HG02763 (cell line): ENCODE data around the gene CFTR.
"Not testable (repeated sequence)": the region's sequence is repeated elsewhere in the genome, so short reads cannot be mapped to it uniquely, and the experiment has no call there.

ENCODE experiments used
- ATAC-seq: cut with Tn5 transposase; IDR thresholded peaks from one replicate; pipeline ENCODE4 v1.9.1; 2021; ENCODE audit warnings: mild to moderate bottlenecking, moderate library complexity; ENCODE audit not compliant: unreplicated experiment

CFTR gene

GRCh38 chr7:117682681-117683385, 203.0 kb downstream of the CFTR start:
- ATAC-seq, result no peak

DNA sequence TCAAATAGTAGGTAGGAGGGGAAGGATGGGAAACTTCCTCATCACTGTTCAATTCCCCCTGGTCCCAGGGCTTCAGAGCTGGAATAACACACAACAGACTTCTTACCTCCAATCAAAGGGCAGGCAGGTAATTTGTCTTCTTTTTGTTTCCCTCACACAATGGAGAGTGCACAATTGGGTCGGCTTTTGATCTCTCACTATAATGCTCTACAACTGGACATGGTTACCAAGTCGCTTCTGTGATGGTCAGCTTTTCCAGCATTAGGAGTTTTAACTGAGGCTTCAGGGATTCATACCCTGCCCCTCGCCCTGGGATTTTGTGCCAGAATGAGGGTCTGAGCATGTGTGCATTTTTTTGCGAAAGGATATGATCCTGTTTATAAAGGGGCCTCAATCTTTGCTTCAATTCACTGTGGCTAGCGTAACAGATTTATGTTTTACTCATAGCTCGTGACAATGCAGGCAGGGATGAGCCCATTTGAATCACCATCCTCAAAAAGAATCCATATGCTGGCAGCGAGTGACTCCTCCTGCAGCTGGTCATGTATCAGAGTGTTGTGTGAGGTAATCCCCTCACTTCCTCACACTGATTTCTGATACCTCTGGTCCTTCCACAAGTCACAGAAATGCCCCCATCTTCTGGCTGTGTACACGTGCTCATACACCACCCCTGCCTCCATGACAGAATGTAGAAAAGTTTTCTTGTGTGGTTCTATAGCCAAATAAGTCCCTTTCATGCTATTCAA, 203.8 kb downstream of the CFTR start:
- no peak for ATAC-seq

DNA sequence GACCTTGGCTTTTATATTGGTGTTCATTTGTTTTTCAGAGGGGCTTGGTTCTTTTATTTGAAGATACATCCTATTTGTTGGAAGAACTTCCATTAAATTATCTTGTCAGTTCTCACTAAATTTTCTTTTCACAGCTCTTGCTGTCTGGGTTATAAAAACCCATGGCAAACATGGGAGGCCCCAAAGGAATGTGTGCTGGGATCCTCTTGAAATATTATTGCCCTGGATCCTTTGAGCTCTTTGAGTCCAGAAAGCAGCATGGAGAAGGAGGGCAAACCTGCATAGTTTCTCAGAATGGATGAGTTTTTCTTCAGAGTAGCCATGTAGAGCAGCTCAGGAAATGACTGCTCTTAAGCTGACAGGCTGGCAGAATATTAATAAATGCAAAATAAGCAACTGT, 206.0 kb downstream of the CFTR start:
- no peak for ATAC-seq

- no peak for ATAC-seq
Measured at GRCh38 chr7:117686311-117686935, 206.6 kb downstream of the CFTR start.

DNA sequence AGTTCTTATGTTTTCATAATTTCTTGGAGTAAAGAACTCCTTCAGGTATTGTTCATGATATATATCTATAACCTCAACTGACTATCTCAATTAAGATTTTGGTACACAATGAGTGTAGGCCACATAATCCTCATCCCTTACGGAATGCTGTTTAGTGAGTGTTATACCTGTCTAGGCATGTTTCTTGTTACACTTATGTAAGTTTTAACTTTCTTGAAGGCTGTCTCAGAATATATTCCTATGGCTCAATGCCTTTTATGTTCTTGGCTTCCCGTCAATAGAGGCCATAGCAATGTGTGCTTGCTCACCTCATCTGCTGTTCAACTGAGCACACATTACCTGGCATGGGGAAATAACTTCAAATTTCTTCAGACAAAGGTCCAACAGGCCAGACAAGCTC, 208.3 kb downstream of the CFTR start:
- no peak for ATAC-seq

GRCh38 chr7:117689406-117689805, 209.6 kb downstream of the CFTR start:
- ATAC-seq, result no peak

- no peak for ATAC-seq
Measured at GRCh38 chr7:117690147-117690546, 210.3 kb downstream of the CFTR start.

DNA sequence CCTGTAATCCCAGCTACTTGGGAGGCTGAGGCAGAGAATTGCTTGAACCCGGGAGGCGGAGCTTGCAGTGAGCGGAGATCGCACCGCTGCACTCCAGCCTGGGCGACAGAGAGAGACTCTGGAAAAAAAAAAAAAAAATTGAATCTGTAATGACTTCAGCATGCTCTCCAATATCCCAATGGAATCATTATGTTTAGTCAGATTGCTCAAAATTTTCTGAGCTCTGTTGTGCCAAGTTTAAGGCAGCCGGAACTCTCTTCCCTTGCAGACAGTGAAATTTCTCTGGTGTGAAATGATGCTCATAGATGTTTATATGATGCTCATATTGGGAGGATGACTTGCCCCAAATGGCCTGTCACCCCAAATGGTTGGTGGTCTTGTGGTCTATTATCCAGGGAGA, 212.5 kb downstream of the CFTR start:
- no peak for ATAC-seq

DNA sequence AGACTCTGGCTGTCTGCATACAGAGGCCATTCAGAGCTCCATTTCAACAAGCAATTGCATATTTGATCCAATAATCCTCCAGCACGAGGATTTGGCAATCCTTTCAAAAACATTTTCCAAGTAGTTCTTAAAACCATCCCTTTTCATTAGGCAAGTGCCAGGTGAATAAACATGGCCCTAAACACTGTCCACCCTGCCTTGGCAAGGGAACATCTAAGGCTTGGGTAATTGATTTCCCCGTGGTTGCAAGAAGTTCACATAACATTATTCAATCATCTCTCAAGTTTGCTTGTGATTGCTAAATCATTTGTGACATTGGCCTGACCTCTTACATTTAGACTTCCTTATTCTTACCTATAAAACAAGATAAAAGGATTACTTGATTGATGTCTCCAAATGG, 218.2 kb downstream of the CFTR start:
- ATAC-seq, result no peak

- no peak for ATAC-seq
Measured at GRCh38 chr7:117704063-117704462, 224.2 kb downstream of the CFTR start.

- ATAC-seq, result no peak
Measured at GRCh38 chr7:117705630-117706029, 225.8 kb downstream of the CFTR start.

- ATAC-seq, result no peak
Measured at GRCh38 chr7:117706210-117706609, 226.4 kb downstream of the CFTR start.

GRCh38 chr7:117707080-117707479, 227.3 kb downstream of the CFTR start:
- no peak for ATAC-seq

DNA sequence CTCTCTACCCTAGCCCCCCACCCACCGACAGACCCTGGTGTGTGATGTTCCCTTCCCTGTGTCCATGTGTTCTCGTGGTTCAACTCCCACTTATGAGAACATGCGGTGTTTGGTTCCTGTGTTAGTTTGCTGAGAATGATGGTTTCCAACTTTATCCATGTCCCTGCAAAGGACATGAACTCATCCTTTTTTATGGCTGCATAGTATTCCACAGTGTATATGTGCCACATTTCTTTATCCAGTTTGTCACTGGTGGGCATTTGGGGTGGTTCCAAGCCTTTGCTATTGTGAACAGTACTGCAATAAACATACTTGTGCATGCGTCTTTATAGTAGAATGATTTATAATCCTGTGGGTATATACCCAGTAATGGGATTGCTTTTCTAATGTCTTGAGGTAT, 228.3 kb downstream of the CFTR start:
- ATAC-seq, result not testable (repeated sequence)

DNA sequence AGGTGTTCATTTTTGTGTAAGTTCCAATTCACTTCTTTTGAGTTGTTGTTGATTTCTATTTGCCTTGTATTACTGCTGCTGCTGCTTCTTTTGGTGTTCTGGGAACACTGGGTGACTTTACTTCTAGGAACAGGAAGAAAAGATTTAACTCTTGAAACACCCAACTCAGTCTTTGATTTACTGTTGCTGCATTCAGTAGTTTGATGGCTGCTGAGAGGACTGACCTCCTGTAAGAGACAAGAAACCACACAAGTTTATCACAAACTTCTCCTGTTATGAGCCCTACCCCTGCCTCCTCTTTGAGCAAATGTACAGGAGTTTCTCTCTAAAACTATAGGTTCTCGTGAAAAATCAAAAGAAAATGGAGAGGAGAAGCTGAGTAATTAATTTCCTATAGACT, 231.7 kb downstream of the CFTR start:
- ATAC-seq, result no peak

- peak; percentile 84 for ATAC-seq
Measured at GRCh38 chr7:117715784-117716445, 236.1 kb downstream of the CFTR start.

GRCh38 chr7:117716707-117717299, 237.0 kb downstream of the CFTR start:
- no peak for ATAC-seq

GRCh38 chr7:117717357-117717756, 237.5 kb downstream of the CFTR start:
- no peak for ATAC-seq
